ENCODE data around the gene SLC15A4.
"Not testable (repeated sequence)": the region's sequence is repeated elsewhere in the genome, so short reads cannot be mapped to it uniquely, and the experiment has no call there.

The SLC15A4 gene

GRCh38 chr12:128814411-128815261 is 9.1 kb downstream of the SLC15A4 start:
- no peak for DNase-seq (ENCODE audit: low spot score)

- DNase-seq (ENCODE audit: low spot score), result no peak
Measured at GRCh38 chr12:128813883-128814282, 9.9 kb downstream of the SLC15A4 start.

GRCh38 chr12:128813392-128813791 is 10.4 kb downstream of the SLC15A4 start:
- DNase-seq (ENCODE audit: low spot score), result no peak

- no peak for DNase-seq (ENCODE audit: low spot score)
Measured at GRCh38 chr12:128811806-128812205, 12.0 kb downstream of the SLC15A4 start.

GRCh38 chr12:128810182-128811127 is 13.3 kb downstream of the SLC15A4 start:
- peak; percentile 73 for DNase-seq (ENCODE audit: low spot score)

GRCh38 chr12:128808651-128809050 is 15.1 kb downstream of the SLC15A4 start:
- no peak for DNase-seq (ENCODE audit: low spot score)

GRCh38 chr12:128807161-128807724 is 16.5 kb downstream of the SLC15A4 start:
- DNase-seq (ENCODE audit: low spot score), result peak; percentile 87

- no peak for DNase-seq (ENCODE audit: low spot score)
Measured at GRCh38 chr12:128806573-128806972, 17.2 kb downstream of the SLC15A4 start.

GRCh38 chr12:128805406-128805805 is 18.4 kb downstream of the SLC15A4 start:
- not testable (repeated sequence) for DNase-seq (ENCODE audit: low spot score)

GRCh38 chr12:128804762-128805161 is 19.0 kb downstream of the SLC15A4 start:
- no peak for DNase-seq (ENCODE audit: low spot score)

GRCh38 chr12:128803788-128804187 is 20.0 kb downstream of the SLC15A4 start:
- no peak for DNase-seq (ENCODE audit: low spot score)

GRCh38 chr12:128802756-128803155 is 21.0 kb downstream of the SLC15A4 start:
- no peak for DNase-seq (ENCODE audit: low spot score)

GRCh38 chr12:128801879-128802391 is 21.8 kb downstream of the SLC15A4 start:
- DNase-seq (ENCODE audit: low spot score), result no peak

GRCh38 chr12:128800606-128801005 is 23.2 kb downstream of the SLC15A4 start:
- no peak for DNase-seq (ENCODE audit: low spot score)

GRCh38 chr12:128798571-128799341 is 25.0 kb downstream of the SLC15A4 start:
- DNase-seq (ENCODE audit: low spot score), result no peak

- DNase-seq (ENCODE audit: low spot score), result no peak
Measured at GRCh38 chr12:128797119-128798118, 26.3 kb downstream of the SLC15A4 start.

GRCh38 chr12:128796439-128797118 is 27.2 kb downstream of the SLC15A4 start:
- DNase-seq (ENCODE audit: low spot score), result no peak

- no peak for DNase-seq (ENCODE audit: low spot score)
Measured at GRCh38 chr12:128795530-128796361, 28.0 kb downstream of the SLC15A4 start.
